Activated T-helper 1 cell treated with Interleukin-2 at 50 U/mL for 16 hours (primary cell): ENCODE measurements around the gene TMEM109.

ENCODE experiments used
- DNase-seq: peaks from one replicate; pipeline ENCODE4 v3.0.0-alpha.2; 2020; ENCODE audit warnings: low read depth

The TMEM109 gene, protein sequence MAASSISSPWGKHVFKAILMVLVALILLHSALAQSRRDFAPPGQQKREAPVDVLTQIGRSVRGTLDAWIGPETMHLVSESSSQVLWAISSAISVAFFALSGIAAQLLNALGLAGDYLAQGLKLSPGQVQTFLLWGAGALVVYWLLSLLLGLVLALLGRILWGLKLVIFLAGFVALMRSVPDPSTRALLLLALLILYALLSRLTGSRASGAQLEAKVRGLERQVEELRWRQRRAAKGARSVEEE

DNA sequence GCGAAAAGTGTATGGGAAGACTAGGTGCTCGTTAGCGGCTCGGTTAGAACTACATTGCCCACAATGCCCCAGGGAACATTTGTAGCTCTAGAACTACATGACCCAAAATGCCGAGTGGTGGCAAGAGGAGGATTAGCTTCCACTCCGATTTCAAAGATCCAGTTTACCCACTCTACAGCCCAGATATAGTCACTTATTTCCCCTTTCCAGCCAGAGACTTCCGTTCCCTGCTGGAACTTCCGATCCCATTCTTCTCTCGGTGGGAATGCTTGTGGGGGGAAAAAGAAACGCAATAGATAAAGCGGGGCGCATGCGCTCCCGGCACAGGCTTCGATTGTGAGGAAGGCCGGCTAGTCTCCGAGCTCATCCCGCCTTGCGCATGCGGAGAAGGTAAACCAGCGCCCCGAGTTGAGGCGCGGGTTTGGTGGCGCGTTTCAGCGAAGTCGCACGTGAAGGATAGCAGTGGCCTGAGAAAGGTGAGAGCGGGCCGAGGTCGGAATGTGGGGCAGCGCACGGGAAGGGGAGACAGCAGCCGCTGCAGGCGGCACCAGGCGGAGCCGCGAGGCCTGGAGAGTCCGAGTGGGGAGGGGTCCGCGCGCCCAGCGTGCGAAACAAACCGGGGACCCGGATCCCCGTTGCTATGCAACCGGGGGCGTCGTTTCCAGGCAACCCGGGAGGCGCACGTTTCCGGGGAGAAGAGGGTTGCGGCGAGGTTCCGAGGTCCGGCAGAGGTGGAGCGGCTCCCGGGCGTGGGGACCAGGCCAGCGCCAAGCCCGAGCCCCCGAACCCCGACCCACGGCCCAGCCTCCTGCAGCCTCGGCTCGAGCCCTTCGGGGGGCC lies at the start of gene TMEM109:
TMEM109 (plus strand) TSS at position 366 of the 840 bp plus-strand sequence. CDS start 5,536 bp downstream, outside the sequence.
- DNase-seq, result peak; percentile 78

DNA sequence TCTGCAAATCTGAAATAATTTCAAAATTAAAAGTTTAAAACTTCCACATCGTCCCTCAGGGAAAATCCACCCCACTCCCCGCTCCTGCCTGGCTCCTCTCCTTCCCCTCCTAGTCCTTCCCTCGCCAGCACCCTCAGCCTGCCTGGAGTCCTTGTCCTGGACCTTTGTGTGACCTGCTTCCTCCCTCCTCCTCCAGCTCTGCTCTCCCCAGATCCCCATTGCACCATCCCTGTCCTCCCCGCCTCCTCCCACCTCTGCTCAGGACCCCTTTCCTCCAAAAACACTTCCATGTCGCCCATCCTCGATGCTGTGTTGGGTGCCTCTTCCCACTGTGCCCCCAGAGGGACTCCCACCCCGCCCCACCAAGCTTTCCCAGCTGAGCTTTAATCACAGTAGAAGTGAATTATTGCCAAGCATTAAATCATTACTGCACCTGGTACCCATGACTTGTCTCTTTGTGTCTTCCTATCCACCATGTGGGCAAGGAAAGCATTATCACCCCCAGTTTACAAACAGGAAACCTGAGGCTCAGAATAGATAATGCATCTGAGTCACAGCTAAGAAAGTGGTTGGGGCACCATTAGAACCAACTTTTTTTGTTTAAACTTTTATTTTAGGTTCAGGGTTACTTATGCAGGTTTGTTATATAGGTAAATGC lies 49.0 kb upstream of the TMEM109 start:
- no peak for DNase-seq

DNA sequence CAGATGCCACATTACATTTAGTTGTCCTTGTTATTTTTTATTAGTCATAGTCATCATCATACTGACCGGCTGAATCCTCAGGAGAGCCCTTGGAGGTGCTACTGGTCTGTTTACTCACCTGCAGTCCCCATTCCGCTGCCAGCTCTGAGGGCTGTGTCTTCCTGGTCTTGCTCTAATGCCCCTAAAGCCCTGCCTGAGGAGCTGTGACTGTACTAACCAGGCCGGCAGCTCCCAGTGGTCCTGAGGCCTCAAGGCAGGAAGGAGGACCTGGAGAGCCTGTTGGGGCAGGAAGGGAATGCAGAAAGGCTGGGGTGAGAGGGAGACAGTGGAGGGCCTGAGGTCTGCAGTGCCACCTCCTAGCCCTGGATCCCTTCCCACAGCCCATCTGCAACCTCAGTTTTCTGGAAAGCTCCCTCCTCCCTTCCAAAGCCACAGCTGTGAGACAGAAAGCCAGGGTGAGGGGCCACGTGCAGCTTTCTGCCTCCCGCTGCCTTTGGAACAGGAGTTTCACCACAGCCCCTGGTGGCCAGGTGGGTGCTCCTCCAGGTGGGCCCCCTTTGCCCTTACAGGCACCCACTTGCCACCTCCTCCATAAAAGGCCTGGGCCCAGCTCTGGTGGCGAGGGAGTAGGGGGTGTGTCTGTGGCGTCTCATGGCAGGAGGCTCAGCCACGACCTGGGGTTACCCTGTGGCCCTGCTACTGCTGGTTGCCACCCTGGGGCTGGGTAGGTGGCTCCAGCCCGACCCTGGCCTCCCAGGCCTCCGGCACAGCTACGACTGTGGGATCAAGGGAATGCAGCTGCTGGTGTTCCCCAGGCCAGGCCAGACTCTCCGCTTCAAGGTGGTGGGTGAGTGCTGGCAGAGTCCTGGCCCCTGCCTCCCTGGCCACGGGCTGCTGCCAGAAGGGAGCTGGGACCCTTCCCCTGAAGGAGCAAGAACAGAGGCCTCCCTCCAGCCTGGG lies 46.8 kb upstream of the TMEM109 start, which contains the start of gene ZP1:
ZP1 (plus strand) TSS at position 632 of the 960 bp plus-strand sequence; CDS start at position 652, 20 bp downstream.
- DNase-seq, result no peak

DNA sequence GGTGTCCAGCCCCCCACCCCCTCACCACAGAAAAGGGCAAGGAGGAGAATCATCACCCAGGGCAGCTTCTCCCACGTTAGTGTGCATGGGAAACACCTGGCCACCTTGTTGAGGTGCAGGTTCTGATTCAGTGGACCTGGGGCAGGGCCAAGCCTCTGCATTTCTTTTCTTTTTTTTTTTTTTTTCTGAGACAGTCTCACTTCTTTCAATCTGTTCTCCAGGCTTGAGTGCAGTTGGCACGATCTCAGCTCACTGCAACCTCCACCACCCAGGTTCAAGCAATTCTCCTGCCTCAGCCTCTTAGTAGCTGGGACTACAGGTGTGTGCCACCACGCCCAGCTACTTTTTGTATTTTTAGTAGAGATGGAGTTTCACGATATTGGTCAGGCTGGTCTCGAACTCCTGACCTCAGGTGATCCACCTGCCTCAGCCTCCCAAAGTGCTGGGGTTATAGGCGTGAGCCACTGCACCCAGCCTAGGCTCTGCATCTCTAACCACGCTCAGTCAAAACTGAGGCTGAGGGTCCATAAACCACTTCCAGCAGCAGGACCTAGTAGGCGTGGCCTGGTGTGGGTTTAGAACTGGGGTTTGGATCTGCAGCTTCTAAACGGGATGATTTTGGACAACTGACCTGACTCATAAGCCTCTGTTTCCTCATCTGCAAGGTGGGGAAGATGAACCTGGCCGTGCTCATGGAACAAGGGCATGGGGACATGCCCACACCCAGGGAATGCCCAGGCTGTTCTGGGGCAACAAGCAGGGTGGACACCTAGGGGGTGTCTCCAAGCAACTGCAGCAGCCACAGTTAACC lies 45.9 kb upstream of the TMEM109 start:
- no peak for DNase-seq

DNA sequence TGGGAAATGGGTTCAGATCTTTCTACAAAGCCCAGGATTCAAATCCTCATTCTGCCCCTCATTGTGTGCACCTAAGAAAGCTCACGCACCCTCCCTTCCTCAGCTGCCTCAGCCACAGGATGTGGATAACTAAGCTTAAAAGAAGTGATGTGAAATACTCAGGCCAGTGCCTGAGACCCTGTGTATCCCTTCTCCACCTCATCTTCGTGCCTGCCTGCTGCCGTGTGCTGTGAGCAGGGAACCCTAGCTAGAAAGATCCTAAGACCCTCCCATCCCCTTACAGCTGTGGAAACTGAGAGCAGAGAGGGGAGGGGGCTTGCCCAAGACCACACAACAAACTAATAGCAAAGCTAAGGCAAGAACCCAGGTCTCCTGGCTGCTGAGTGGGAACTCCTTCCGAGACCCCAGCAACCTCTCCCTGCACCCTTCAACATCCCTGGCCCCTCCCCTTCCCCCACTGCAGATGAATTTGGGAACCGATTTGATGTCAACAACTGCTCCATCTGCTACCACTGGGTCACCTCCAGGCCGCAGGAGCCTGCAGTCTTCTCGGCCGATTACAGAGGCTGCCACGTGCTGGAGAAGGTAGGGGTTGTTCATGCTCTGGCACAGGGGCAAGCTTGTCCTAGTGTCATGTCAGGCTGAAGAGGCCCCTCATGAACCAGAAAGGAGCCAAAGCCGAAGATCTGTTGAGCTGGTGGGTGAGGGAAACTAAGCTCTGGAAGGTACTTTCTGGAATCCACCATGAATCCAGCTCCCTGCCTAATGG lies 45.1 kb upstream of the TMEM109 start:
- DNase-seq, result no peak

DNA sequence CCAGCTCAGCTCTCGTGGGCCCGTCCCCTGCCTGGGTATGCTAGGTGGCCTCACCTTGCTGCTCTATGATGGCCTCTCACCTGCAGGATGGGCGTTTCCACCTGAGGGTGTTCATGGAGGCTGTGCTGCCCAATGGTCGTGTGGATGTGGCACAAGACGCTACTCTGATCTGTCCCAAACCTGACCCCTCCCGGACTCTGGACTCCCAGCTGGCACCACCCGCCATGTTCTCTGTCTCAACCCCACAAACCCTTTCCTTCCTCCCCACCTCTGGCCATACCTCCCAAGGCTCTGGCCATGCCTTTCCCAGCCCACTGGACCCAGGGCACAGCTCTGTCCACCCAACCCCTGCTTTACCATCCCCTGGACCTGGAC lies 44.5 kb upstream of the TMEM109 start:
- DNase-seq, result no peak

DNA sequence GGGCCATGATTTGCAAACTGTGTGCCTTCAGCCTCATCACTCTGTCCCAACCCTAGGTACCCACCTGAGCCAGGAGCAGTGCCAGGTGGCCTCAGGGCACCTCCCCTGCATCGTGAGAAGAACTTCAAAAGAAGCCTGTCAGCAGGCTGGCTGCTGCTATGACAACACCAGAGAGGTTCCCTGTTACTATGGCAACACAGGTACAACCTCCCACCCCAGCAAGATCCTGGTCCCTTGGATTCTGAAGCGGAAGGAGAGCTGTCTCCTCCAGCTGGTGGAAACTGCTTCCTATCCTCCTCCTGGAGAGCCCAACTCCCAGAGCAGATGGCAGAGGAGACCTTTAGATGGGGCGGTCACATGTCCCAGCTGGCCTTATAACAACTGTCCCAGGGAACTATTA lies 43.7 kb upstream of the TMEM109 start:
- no peak for DNase-seq

DNA sequence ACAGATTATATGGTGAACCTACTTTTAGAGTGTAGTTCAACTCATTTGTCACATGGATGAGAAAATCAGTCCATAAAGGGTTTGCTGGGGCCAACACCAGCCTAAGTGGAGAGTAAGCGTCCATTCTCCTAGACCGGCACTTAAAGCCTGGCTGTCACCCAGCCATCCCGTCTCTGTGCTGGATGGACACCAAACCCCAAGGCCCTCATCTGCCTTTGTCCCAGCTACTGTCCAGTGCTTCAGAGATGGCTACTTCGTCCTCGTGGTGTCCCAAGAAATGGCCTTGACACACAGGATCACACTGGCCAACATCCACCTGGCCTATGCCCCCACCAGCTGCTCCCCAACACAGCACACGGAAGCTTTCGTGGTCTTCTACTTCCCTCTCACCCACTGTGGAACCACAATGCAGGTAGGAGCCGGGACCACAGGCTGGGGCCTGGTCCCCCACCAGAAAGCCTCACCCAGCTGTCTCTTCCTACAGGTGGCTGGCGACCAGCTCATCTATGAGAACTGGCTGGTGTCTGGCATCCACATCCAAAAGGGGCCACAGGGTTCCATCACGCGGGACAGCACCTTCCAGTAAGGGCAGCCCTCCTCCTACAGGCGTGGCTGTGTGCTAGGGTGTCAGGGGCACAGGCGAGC lies 43.1 kb upstream of the TMEM109 start:
- DNase-seq, result no peak

DNA sequence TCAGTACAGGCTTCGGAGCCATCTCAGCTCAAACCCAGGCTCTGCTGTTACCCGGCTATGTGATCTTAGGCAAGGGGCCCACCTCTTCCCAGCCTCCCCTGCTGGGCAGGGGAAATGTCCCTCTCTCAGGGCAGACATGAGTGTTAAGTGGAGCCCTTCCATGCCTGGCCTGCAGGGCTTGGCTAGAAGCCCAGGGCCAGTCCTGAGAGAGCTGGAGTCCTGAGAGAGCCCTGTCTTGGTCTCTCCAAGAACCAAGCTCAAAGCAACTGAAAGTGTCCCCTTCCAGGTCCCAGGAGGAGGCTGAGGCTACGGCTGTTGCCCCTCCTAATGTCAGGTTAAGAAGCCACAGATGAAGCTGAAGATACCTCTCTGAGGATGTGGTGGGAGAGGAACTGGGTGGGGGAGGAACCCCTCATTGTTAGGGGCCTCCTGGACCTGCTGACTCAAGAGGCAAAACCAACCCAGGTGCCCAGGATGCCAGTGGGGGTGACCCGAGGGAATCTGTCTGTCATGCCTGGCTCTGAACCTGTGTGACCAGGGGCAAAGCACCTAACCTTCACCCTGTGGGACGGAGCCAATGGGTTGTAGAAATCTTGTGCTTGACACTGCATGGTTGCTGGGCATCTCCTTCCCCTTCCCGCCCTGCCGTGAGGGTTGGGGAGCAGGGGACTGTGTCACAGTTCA lies 42.4 kb upstream of the TMEM109 start:
- DNase-seq, result no peak

DNA sequence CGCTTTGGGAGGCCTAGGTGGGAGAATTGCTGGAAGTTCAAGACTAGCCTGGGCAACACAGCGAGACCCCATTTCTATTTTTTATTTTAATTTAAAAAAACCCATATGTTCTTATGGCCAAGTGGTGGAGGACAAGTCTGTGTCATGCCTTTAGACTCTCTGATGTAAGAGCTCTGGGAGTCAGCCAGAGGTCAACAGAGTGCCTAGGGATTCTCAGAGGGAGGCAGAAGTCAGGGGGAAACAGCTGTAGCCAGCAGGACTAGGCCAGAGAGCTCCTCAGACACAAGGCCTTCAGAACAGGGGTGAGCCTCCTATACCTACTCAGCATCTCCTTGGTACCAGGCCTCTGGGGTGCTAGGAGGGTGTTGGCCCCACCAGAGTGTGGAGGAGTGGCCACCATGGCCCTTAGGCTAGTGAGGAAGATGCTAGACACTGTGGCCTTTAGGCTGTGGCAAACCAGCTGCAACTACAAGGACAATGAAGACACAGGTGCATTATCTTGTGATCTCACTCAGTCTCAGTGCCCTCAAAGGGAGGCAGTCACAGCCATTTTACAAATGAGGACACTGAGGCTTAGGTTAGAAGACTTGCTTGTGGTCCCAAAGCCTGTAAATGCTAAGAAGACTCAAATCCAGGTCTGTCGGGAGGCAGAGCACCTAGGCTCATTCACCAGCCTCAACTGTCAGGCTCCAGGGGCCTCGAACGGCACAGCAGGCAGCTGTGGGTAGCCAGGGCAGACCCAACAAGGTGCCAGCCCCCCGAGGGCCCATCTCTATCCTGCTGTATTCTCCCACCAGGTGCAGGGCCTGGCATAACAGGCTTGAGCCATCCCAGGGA lies 41.6 kb upstream of the TMEM109 start:
- no peak for DNase-seq

DNA sequence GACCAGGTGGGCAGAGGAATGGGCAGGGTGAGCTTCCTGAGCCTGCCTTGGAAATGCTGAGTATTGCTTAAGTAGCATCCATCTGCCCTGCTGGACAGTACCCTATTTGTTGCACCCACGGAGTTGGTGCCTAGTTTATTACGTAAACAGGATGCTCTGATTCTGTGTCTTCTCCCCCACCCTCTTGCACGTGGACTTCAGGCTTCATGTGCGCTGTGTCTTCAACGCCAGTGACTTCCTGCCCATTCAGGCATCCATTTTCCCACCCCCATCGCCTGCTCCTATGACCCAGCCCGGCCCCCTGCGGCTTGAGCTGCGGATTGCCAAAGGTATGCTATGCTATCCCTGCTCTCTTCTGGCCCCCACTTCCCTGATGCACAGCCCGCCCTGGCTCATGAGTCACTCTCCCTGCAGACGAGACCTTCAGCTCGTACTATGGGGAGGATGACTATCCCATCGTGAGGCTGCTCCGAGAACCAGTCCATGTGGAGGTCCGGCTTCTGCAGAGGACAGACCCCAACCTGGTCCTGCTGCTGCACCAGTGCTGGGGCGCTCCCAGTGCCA lies 40.9 kb upstream of the TMEM109 start:
- DNase-seq, result no peak

DNA sequence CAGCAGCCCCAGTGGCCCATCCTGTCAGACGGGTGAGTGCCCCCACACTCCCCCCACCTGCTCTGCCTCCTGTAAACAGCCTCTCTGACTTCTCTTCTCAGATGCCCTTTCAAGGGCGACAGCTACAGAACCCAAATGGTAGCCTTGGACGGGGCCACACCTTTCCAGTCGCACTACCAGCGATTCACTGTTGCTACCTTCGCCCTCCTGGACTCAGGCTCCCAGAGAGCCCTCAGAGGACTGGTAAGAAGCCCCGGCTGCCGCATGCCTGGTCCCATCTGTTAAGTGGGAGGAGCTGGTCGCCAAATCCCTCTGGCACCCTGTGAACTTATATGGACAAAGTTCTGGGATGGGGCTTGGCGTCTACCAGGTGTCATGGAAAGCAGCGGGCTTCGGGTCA lies 40.4 kb upstream of the TMEM109 start:
- no peak for DNase-seq

DNA sequence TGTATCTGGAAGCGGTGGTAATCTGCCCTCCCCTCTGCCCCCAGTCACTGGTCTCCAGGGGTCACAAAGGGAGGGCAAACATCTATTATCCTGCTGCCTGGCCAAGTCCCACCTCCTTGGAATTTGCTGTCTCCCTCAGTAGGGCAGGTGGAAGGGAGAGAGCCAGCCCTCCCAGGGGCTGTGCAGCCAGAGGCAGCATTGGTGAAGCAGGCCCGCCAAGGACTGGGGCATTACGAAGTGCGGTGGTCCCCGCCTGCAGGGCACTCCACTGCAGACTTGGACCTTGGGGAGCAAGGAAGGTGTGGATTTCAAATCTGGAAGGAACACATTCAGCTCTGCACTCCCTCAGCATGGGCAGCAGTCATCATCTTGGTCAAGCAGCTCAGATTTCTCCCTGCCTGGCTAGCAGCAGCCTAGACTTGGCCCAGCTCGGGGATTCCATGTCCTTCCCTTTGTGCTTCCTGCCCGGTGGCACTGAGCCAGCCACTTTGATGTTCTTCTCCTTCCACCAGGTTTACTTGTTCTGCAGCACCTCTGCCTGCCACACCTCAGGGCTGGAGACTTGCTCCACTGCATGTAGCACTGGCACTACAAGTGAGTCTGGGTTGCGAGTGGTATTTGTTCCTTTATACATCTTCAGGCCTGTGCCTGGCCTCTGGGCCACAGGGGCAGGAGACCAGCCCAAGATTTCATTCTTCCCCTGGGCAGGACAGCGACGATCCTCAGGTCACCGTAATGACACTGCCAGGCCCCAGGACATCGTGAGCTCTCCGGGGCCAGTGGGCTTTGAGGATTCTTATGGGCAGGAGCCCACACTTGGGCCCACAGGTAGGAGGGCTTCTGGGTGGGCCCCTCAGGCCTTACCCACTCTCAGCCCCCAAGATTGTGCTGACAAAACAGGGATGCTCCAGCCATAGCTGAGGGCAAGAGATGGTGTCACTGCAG lies 39.3 kb upstream of the TMEM109 start:
- no peak for DNase-seq

DNA sequence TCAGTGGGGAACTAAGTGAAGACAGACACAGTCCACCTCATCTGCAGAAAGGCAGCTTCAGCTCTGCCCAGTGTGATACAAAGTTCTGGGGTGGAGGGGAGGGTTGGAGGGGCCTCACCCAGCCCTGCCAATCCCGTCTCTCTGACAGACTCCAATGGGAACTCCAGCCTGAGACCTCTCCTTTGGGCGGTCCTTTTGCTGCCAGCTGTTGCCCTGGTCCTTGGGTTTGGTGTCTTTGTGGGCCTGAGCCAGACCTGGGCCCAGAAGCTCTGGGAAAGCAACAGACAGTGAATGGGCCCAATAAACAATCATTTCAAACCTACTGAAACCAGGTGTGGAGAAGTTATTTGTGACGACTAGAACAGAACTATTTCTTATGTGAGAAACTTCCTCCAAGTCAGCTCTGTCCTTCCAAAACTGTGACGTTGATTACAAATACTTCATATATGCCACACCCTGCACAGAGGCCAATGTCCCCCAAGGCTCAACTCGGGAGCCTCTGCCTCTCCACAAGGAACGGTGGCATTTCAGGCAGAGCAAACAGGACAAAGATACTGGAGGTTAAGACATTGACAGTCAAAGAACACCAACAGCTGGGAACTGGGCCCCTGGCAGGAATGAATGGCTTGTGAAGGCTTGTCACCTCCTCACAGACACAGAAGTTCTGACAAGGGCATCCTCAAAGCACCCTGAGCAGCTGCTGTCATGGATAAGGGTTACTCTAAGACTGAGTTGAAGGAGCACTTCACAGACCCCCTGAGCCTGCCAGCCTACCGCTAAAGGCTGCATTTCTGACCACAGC lies 38.4 kb upstream of the TMEM109 start:
- no peak for DNase-seq

DNA sequence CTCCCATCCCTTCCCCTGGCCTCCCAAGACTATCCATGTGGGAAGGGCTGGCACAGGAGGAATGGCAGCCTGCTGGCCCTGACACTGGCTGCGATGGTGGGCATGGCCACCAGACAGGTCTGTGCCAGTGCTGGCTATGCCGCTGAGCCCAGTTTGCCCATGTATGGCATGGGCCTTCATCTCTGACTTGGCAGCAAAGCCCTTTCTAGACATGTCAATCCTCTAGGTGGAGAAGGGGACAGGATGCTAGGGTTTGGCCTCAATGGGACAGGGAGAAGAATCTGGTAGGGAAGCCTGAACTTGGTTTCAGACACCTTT lies 37.8 kb upstream of the TMEM109 start:
- no peak for DNase-seq
